ENCODE results near the gene MYL10. TPM values are rescaled to one million over a fixed set of nuclear protein-coding genes. Genes with fewer than 3 reads are reported as not detected.

The MYL10 gene
- polyA plus RNA-seq, 2 of the 4 experiments (the other 2 are of a cell fraction): not detected

GRCh38 chr7:101634196-101634717 lies 5.2 kb upstream of the MYL10 start:
- Histone ChIP-seq H3K4me3 (no peak overlapping the region), H3K4me1 (peaks cover 18% of the 10 kb centered on the region; the same call in 1 of the 3 replicates), H3K4me2 (no peak overlapping the region), H3K9me3 (no peaks in the 10 kb centered on the region), H3K27ac (no peak overlapping the region)
- ChIA-PET POLR2A (no interaction called here), CTCF (interaction anchor here (0.7 kb wide), 1 partner anchor 10 kb away, joined by 3 read pairs; no protein-coding TSS in a partner anchor)
- FAIRE-seq: no peak
- TF ChIP-seq ZFP36 (IDR thresholded peaks at IDR 0.05; ENCODE audit: borderline replicate concordance, partially characterized antibody) (no peak), SREBF2 (IDR thresholded peaks at IDR 0.05) (no peak)
- DNase-seq (ENCODE audit: low read depth in 1 of 2, low spot score in 1 of 2): no peak
- WGBS (ENCODE audit: missing lambda C conversion rate): 85% methylated on average over 11 of the region's 11 CpGs
- ATAC-seq: no peak

GRCh38 chr7:101633511-101633910 lies 4.4 kb upstream of the MYL10 start:
- ChIA-PET POLR2A (no interaction called here), CTCF (interaction anchor here (0.6 to 0.8 kb wide), 2 partner anchors 31 to 490 kb away, joined by 3 to 4 read pairs; no protein-coding TSS in a partner anchor)
- DNase-seq (ENCODE audit: low read depth in 1 of 2, low spot score in 1 of 2) (no peak), ATAC-seq (no peak), FAIRE-seq (no peak)
- no peak overlapping the region for H3K4me3 ChIP-seq
- peaks cover 18% of the 10 kb centered on the region; the same call in 1 of the 3 replicates for H3K4me1 ChIP-seq
- H3K4me2 ChIP-seq: no peak overlapping the region
- TF ChIP-seq POLR2AphosphoS2 (conservative IDR thresholded peaks at IDR 0.05; ENCODE audit: low read length) (no peak), MAZ (IDR thresholded peaks at IDR 0.05; ENCODE audit: borderline replicate concordance, low read depth, low read length) (no peak), ZC3H11A (IDR thresholded peaks at IDR 0.05) (no peak), CTCF (IDR thresholded peaks at IDR 0.05) (no peak), RFX5 (IDR thresholded peaks at IDR 0.05) (no peak), CBX8 (IDR thresholded peaks at IDR 0.05) (no peak), CEBPB (IDR thresholded peaks at IDR 0.05) (no peak), CHD2 (IDR thresholded peaks at IDR 0.05; ENCODE audit: low read length, partially characterized antibody) (no peak)
- no peaks in the 10 kb centered on the region for H3K9me3 ChIP-seq
- H3K27ac ChIP-seq: no peak overlapping the region
- WGBS (ENCODE audit: missing lambda C conversion rate): 74% methylated on average over 6 of the region's 6 CpGs

- no peaks in the 10 kb centered on the region for H3K9me3 ChIP-seq
- no peak for TF ChIP-seq HDAC2 (IDR thresholded peaks at IDR 0.05)
- no peak for TF ChIP-seq CBX8 (IDR thresholded peaks at IDR 0.05)
- no peak for TF ChIP-seq RAD21 (conservative IDR thresholded peaks at IDR 0.05 in 1 of 2, IDR thresholded peaks at IDR 0.05 in 1 of 2)
- no peak for TF ChIP-seq HEYL (CRISPR knock-in tag; IDR thresholded peaks at IDR 0.05)
- TF ChIP-seq MAFK (IDR thresholded peaks at IDR 0.05; ENCODE audit: partially characterized antibody): no peak
- no peak for TF ChIP-seq SREBF2 (IDR thresholded peaks at IDR 0.05)
- no peak for TF ChIP-seq ZNF302 (CRISPR knock-in tag; IDR thresholded peaks at IDR 0.05)
- TF ChIP-seq MYC (IDR thresholded peaks at IDR 0.05; ENCODE audit: borderline replicate concordance, low read length): no peak
- TF ChIP-seq CEBPB (IDR thresholded peaks at IDR 0.05): no peak
- no peak for TF ChIP-seq JUNB (IDR thresholded peaks at IDR 0.05)
- peak in 1 of 2 experiments; percentile 44 for DNase-seq (ENCODE audit: low read depth in 1 of 2, low spot score in 1 of 2)
- H3K4me1 ChIP-seq: peaks cover 18% of the 10 kb centered on the region; the same call in 1 of the 3 replicates
- 69% methylated on average over 7 of the region's 7 CpGs for WGBS (ENCODE audit: missing lambda C conversion rate)
- no peak overlapping the region for H3K4me2 ChIP-seq
- ChIA-PET POLR2A (no interaction called here), CTCF (interaction anchor here (0.8 kb wide), 1 partner anchor 30 kb away, joined by 3 read pairs; no protein-coding TSS in a partner anchor)
- no peak overlapping the region for H3K4me3 ChIP-seq
- no peak for ATAC-seq
- no peak for FAIRE-seq
- H3K27ac ChIP-seq: no peak overlapping the region
These were observed 3.5 kb upstream of the MYL10 start for GRCh38 chr7:101632641-101633040.

- H3K4me1 ChIP-seq: peaks cover 8% of the 10 kb centered on the region; the same call in 1 of the 3 replicates
- no peak for ATAC-seq
- ChIA-PET POLR2A (no interaction called here), CTCF (interaction anchor here (0.9 kb wide), 1 partner anchor 640 kb away, joined by 4 read pairs; no protein-coding TSS in a partner anchor)
- FAIRE-seq: no peak
- no peak overlapping the region for H3K4me3 ChIP-seq
- 32% methylated on average over 4 of the region's 4 CpGs for WGBS (ENCODE audit: missing lambda C conversion rate)
- no peak for DNase-seq (ENCODE audit: low read depth in 1 of 2, low spot score in 1 of 2)
- peak overlapping the region in 1 of 2 experiments; percentile 27; a peak in 2 of 6 replicates for H3K27ac ChIP-seq
- no peaks in the 10 kb centered on the region for H3K9me3 ChIP-seq
- H3K4me2 ChIP-seq: no peak overlapping the region
- TF ChIP-seq KDM1A (IDR thresholded peaks at IDR 0.05; ENCODE audit: low read depth): no peak
- TF ChIP-seq JUNB (IDR thresholded peaks at IDR 0.05): no peak
- TF ChIP-seq NFE2L2 (conservative IDR thresholded peaks at IDR 0.05; ENCODE audit: low read length): no peak
- no peak for TF ChIP-seq EHF (CRISPR knock-in tag; IDR thresholded peaks at IDR 0.05)
- TF ChIP-seq NR3C1 (IDR thresholded peaks at IDR 0.05): no peak
- no peak for TF ChIP-seq MAZ (IDR thresholded peaks at IDR 0.05; ENCODE audit: borderline replicate concordance, low read depth, low read length)
- TF ChIP-seq ELK1 (IDR thresholded peaks at IDR 0.05; ENCODE audit: low read depth, low read length): no peak
- no peak for TF ChIP-seq ZNF302 (CRISPR knock-in tag; IDR thresholded peaks at IDR 0.05)
- no peak for TF ChIP-seq HOXB5 (CRISPR knock-in tag; IDR thresholded peaks at IDR 0.05)
- TF ChIP-seq PBX3 (IDR thresholded peaks at IDR 0.05): no peak
- TF ChIP-seq EHMT2 (IDR thresholded peaks at IDR 0.05; ENCODE audit: low read depth): no peak
- no peak for TF ChIP-seq RARB (CRISPR knock-in tag; IDR thresholded peaks at IDR 0.05)
- no peak for TF ChIP-seq POLR2AphosphoS2 (conservative IDR thresholded peaks at IDR 0.05; ENCODE audit: low read length)
These were observed 2.2 kb upstream of the MYL10 start for GRCh38 chr7:101631224-101631714.

All from A549 (cell line).